Uterus (tissue), 4 donors: ENCODE results near the gene ZNF212. TPM values are rescaled to one million over a fixed set of nuclear protein-coding genes. Genes with fewer than 3 reads are reported as not detected.

Source experiments
- DNase-seq, 2 donors: peaks; one replicate each; pipeline ENCODE4 v3.0.0-alpha.2; 2019 to 2020
- H3K27ac ChIP-seq, 2 donors: fragments of 200-600 bp; sonication (generic); 1 replicate in 1 of 2; 2 replicates in 1 of 2; pipeline ENCODE4 v1.5.1; 2016 to 2018
- H3K27me3 ChIP-seq, 2 donors: fragments of 200-600 bp; sonication (generic); one replicate each; pipeline ENCODE4 v1.5.1; 2018 to 2019; ENCODE audit warnings: control low read depth in 1 of 2
- H3K36me3 ChIP-seq, 2 donors: fragments of 200-600 bp; sonication (generic); one replicate each; pipeline ENCODE4 v1.5.1; 2019; ENCODE audit warnings: control low read depth in 1 of 2
- H3K4me1 ChIP-seq, 2 donors: fragments of 200-600 bp; sonication (generic); one replicate each; pipeline ENCODE4 v1.5.1; 2018 to 2019; ENCODE audit warnings: control low read depth in 1 of 2
- H3K4me3 ChIP-seq, 2 donors: fragments of 200-600 bp; sonication (generic); 1 replicate in 1 of 2; 2 replicates in 1 of 2; pipeline ENCODE4 v1.5.1; 2018 to 2019; ENCODE audit warnings: mild to moderate bottlenecking in 1 of 2
- H3K9me3 ChIP-seq, 2 donors: fragments of 200-600 bp; sonication (generic); one replicate each; pipeline ENCODE4 v1.5.1; 2019; ENCODE audit warnings: control low read depth in 1 of 2
- POLR2A ChIP-seq, 2 donors: fragments of 450-650 bp; IDR thresholded peaks; one replicate each; pipeline ENCODE4 v1.6.1; 2016; ENCODE audit warnings: antibody characterized with exemption in 2 of 2, mild to moderate bottlenecking in 1 of 2, moderate library complexity in 1 of 2
- intact Hi-C: fragments of 100-400 bp; cut with DNase I; formaldehyde crosslinking; loops from one replicate; pipeline ENCODE4 v1.15.1; 2023; ENCODE audit warnings: low total_unique reads
- total RNA-seq, 4 donors: library from RNA; depleted of rRNA in 3 of 4; stranded (reverse); fragments of >200 nt in 3 of 4; gene quantifications; one replicate each; pipeline versions ENCODE4 v1.1.0 to v1.2.4, GENCODE V29; 2014 to 2023
- TF ChIP-seq, protein P1 (sequence below), 4 experiments: fragments of 200-600 bp in 2 of 4; fragments of 450-650 bp in 2 of 4; sonication (generic) in 2 of 4; IDR thresholded peaks; one replicate each; pipeline ENCODE4 v1.5.1; 2016 to 2019; ENCODE audit warnings: antibody characterized with exemption in 4 of 4, mild to moderate bottlenecking in 2 of 4, moderate library complexity in 1 of 4
- donor health status: DM: yes; HTN: yes; CAD: no.

Gene ZNF212
- total RNA-seq, 4 donors from 2014 or later: 2.9 to 14.1 (median 7.7) TPM

DNA sequence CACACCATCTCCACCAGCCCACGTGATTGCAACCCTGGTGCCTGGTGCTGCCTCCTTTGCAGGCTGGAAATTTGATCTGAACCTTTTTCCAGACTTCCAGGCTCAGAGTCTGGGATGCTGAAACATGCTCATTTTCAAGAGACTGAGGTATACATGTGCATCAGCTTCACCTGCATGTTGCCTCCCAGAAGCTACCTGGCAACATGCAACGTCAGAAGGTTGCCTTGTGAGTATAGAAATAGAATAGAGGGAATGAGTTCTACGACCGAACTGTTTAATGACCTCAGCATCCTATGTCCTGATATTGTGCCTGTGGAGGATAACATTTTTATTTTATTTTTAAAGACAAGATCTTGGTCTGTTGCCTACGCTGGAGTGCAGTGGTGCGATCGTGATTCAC is 1.9 kb upstream of the ZNF212 start:
- H3K9me3 ChIP-seq: no peaks in the 10 kb centered on the region
- TF ChIP-seq, protein P1, sequence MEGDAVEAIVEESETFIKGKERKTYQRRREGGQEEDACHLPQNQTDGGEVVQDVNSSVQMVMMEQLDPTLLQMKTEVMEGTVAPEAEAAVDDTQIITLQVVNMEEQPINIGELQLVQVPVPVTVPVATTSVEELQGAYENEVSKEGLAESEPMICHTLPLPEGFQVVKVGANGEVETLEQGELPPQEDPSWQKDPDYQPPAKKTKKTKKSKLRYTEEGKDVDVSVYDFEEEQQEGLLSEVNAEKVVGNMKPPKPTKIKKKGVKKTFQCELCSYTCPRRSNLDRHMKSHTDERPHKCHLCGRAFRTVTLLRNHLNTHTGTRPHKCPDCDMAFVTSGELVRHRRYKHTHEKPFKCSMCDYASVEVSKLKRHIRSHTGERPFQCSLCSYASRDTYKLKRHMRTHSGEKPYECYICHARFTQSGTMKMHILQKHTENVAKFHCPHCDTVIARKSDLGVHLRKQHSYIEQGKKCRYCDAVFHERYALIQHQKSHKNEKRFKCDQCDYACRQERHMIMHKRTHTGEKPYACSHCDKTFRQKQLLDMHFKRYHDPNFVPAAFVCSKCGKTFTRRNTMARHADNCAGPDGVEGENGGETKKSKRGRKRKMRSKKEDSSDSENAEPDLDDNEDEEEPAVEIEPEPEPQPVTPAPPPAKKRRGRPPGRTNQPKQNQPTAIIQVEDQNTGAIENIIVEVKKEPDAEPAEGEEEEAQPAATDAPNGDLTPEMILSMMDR (IDR thresholded peaks at IDR 0.05): no peak
- TF ChIP-seq POLR2A (IDR thresholded peaks at IDR 0.05): no peak
- no peaks in the 10 kb centered on the region for H3K27me3 ChIP-seq
- no peak overlapping the region for H3K27ac ChIP-seq
- no peak for DNase-seq
- H3K36me3 ChIP-seq: no peaks in the 10 kb centered on the region
- intact Hi-C loops: no loop called here
- H3K4me1 ChIP-seq: peaks cover 2 to 11% of the 10 kb centered on the region in 2 donors
- no peak overlapping the region for H3K4me3 ChIP-seq

DNA sequence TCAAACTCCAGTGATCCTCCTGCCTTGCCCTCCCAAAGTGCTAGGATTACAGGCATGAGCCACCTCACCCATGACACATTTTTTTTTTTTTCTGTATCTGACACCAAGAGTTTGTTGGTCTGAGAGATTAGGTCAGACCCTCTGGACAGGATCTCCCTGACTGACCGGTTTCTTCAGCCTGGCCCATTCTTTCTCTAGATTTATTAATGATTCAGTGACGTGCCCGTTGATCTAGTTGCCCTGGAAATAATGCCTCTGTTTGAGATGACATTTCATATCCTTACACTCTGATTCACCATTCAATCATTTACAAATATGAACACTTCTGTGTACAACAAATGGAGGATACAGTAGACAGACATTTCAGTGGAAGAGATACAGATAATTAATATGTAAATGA is 1.4 kb upstream of the ZNF212 start:
- Histone ChIP-seq H3K4me1 (peaks cover 3 to 11% of the 10 kb centered on the region in 2 donors), H3K36me3 (no peaks in the 10 kb centered on the region), H3K4me3 (no peak overlapping the region), H3K9me3 (no peaks in the 10 kb centered on the region), H3K27me3 (no peaks in the 10 kb centered on the region), H3K27ac (no peak overlapping the region)
- no peak for TF ChIP-seq POLR2A (IDR thresholded peaks at IDR 0.05)
- TF ChIP-seq, protein P1 (IDR thresholded peaks at IDR 0.05): no peak
- no peak for DNase-seq
- intact Hi-C loops: no loop called here

DNA sequence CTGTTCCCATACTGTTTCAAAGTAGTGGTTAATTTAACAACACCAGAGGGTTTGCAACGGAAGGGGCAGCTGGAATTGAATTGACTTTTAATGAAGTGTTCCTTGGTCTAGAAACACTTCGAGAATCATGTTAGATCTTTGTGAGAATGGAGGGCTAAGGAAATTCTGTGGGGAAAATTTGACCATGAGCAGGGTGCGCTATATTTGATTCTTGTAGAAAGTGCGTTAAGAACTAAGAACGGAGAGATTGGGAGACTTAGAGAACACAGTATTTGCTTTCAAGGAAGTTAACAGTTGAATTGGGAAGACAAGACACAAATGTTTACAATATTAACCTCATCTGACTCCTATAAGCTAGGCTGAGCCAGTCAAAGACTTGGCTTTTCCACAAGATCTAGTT is 1.2 kb downstream of the ZNF212 start:
- peak overlapping the region; percentile 90 for H3K4me3 ChIP-seq
- TF ChIP-seq, protein P1 (IDR thresholded peaks at IDR 0.05): no peak
- H3K27ac ChIP-seq: no peak overlapping the region
- intact Hi-C loops: no loop called here
- DNase-seq: no peak
- H3K27me3 ChIP-seq: no peaks in the 10 kb centered on the region
- H3K4me1 ChIP-seq: peaks cover 3 to 11% of the 10 kb centered on the region in 2 donors
- no peaks in the 10 kb centered on the region for H3K36me3 ChIP-seq
- H3K9me3 ChIP-seq: no peaks in the 10 kb centered on the region

DNA sequence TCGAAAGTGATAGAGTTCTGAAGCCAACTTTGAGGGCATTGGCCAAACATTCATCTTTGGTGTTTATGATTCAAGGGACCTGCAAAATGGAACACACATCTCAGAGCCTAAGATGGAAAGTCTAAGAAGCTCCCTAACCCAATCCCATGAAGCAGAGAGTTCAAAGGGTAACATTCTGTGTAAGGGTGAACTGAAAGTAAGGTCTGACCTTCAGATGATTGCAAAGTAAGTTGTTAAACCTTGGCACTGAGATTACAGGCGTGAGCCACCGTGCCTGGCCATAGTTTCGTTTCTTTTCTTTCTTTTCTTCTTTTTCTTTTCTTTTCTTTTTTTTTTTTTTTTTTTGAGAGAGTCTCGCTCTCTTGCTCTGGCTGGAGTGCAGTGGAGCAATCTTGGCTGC is 2.2 kb downstream of the ZNF212 start:
- no peak overlapping the region for H3K4me3 ChIP-seq

DNA sequence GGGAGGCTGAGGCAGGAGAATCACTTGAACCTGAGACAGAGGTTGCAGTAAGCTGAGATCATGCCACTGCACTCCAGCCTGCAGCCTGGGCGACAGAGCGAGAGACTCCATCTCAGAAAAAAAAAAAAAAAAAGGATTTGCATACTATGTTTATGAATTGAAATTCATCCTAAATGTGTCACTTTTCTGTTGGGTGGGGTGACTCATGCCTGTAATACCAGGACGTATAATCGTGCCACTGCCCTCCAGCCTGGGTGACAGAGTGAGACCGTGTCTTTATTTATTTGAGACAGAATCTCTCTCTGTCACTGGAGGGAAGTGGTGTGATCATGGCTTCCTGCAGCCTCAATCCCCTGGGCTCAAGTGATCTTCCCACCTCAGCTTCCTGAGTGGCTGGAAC is 5.8 kb downstream of the ZNF212 start:
- Histone ChIP-seq H3K4me1 (peaks cover 3 to 8% of the 10 kb centered on the region in 2 donors), H3K9me3 (no peaks in the 10 kb centered on the region), H3K36me3 (no peaks in the 10 kb centered on the region), H3K27ac (no peak overlapping the region), H3K27me3 (no peaks in the 10 kb centered on the region), H3K4me3 (no peak overlapping the region)
- TF ChIP-seq, protein P1 (IDR thresholded peaks at IDR 0.05): no peak
- no peak for TF ChIP-seq POLR2A (IDR thresholded peaks at IDR 0.05)
- no peak for DNase-seq
- intact Hi-C loops: no loop called here

More for the DNA sequence above, 2.2 kb downstream of the ZNF212 start:
- intact Hi-C loops: no loop called here
- no peak overlapping the region for H3K27ac ChIP-seq
- no peak for TF ChIP-seq POLR2A (IDR thresholded peaks at IDR 0.05)
- TF ChIP-seq, protein P1 (IDR thresholded peaks at IDR 0.05): no peak
- no peaks in the 10 kb centered on the region for H3K36me3 ChIP-seq
- H3K4me1 ChIP-seq: peaks cover 3 to 11% of the 10 kb centered on the region in 2 donors
- no peaks in the 10 kb centered on the region for H3K27me3 ChIP-seq
- H3K9me3 ChIP-seq: no peaks in the 10 kb centered on the region
- no peak for DNase-seq
